Glomerular visceral epithelial cell (primary cell): Measurements from ENCODE around the gene TRIM26.
A peak's percentile ranks its signal among the peaks of the same experiment; 100 is the strongest.
"Not testable (repeated sequence)": the region's sequence is repeated elsewhere in the genome, so short reads cannot be mapped to it uniquely, and the experiment has no call there.

ENCODE experiments used
- DNase-seq: peaks from one replicate; pipeline ENCODE4 v3.0.0-alpha.2; 2016; ENCODE audit errors: extremely low spot score

The TRIM26 gene

GRCh38 chr6:30169658-30170614, 43.3 kb downstream of the TRIM26 start:
- DNase-seq, result peak; percentile 67

GRCh38 chr6:30168741-30169140, 44.5 kb downstream of the TRIM26 start:
- DNase-seq, result no peak

- DNase-seq, result no peak
Observed at GRCh38 chr6:30167101-30167500, 46.1 kb downstream of the TRIM26 start.

GRCh38 chr6:30165238-30165637, 48.0 kb downstream of the TRIM26 start:
- DNase-seq, result not testable (repeated sequence)

GRCh38 chr6:30164714-30165113, 48.5 kb downstream of the TRIM26 start:
- no peak for DNase-seq

GRCh38 chr6:30163918-30164654, 49.1 kb downstream of the TRIM26 start:
- DNase-seq, result no peak

- no peak for DNase-seq
Observed at GRCh38 chr6:30163090-30163917, 49.9 kb downstream of the TRIM26 start, which contains the start of gene TRIM15. TSS of gene TRIM15 (plus strand) at chr6:30163546. CDS start at chr6:30163685, 139 bp downstream.

GRCh38 chr6:30162265-30163089, 50.7 kb downstream of the TRIM26 start:
- no peak for DNase-seq

GRCh38 chr6:30160785-30161531, 52.2 kb downstream of the TRIM26 start, which contains the start of gene TRIM10:
TSS of gene TRIM10 (minus strand) at chr6:30161211. CDS start at chr6:30160858, 353 bp downstream.
- no peak for DNase-seq

GRCh38 chr6:30160008-30160784, 53.0 kb downstream of the TRIM26 start:
- DNase-seq, result no peak

- DNase-seq, result no peak
Observed at GRCh38 chr6:30158475-30159040, 54.6 kb downstream of the TRIM26 start.

- DNase-seq, result no peak
Observed at GRCh38 chr6:30157999-30158398, 55.2 kb downstream of the TRIM26 start.

- no peak for DNase-seq
Observed at GRCh38 chr6:30157581-30157980, 55.6 kb downstream of the TRIM26 start.

GRCh38 chr6:30156774-30157173, 56.4 kb downstream of the TRIM26 start:
- no peak for DNase-seq

GRCh38 chr6:30156262-30156599, 57.0 kb downstream of the TRIM26 start:
- DNase-seq, result peak; percentile 90

- DNase-seq, result no peak
Observed at GRCh38 chr6:30155520-30156261, 57.5 kb downstream of the TRIM26 start.

- DNase-seq, result peak; percentile 98
Observed at GRCh38 chr6:30154709-30155519, 58.3 kb downstream of the TRIM26 start.
